Heart left ventricle (tissue), 13 donors: Measurements from ENCODE around the gene ADGRB2.
A peak's percentile ranks its signal among the peaks of the same experiment; 100 is the strongest.

ENCODE experiments used
- CTCF ChIP-seq, 12 donors: fragments of 200-600 bp; sonication (generic) in 4 of 12; IDR thresholded peaks; one replicate each; pipeline versions ENCODE4 v1.5.0 to v1.8.0; 2018 to 2022; ENCODE audit warnings: antibody characterized with exemption in 12 of 12, mild to moderate bottlenecking in 5 of 12
- POLR2A ChIP-seq, 2 donors: fragments of 450-650 bp; IDR thresholded peaks; one replicate each; pipeline ENCODE4 v1.6.1; 2017; ENCODE audit warnings: antibody characterized with exemption in 2 of 2, mild to moderate bottlenecking in 2 of 2, moderate library complexity in 2 of 2
- donor health status: ischemic (EF 13 %, LVEDD 7.1; RV severe dilation, severe dysfunction).
- donor health status: DM: no; HTN: yes; CAD: no.
- donor health status: DM: no; HTN: no; CAD: no.
- donor health status: ischemic (EF 25% LVEDD 6.9; RV normal size, moderate dysfunction).
- donor health status: ischemic (EF 25% LVEDD 5.7; RV mildly dilated, moderate dysfunction).
- donor health status: ischemic (EF 35%, LVEDD 5.7; RV mildly dilated, moderate dysfunction).
- donor health status: nonischemic (EF 11% LVEDD 7.7; RV severe dilation, severe dysfunction).
- donor health status: DM: yes; HTN: yes; CAD: no.
- donor health status: PGD.
- donor health status: ischemic (EF 29% LVEDD 5.4; RV normal size, mild dysfunction).
- donor health status: nonischemic (EF 23%, LVEDD 6.1; RV moderate dilation, normal function).

- TF ChIP-seq CTCF (IDR thresholded peaks at IDR 0.05) (peak; percentile 22 to 66 (median 42)), POLR2A (IDR thresholded peaks at IDR 0.05) (no peak)
Observed at GRCh38 chr1:31714442-31715086, 49.6 kb downstream of the ADGRB2 start.
